ENCODE data around the gene FGF11.

DNA sequence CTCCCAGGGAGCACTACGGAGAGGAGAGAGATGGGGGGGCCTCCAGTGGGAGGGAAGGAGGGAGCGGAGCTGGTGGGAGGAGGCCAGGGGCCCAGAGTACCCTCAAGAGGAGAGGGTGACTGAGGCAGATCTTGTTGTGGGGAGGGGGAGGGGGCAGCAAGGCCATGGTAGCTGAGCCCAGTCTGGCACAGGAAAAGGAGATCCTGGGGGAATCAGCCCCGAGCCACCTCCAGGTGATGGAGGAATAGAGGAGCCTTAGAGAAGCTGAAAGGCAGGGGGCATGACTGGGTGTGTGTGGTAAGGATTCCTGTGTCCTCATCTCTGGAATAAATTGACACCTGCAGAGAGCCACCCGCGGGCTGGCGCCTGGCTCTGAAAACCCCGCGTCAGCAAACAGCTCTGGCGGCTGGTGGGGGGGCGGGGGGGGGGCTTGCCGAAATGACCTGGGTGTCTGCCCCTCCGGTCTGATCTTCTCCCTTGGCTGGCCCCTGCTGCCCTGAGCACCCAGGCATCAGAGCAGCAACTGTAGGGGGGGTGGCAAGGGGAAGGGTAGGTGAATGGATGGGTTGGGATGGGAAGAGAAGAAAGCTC, 33.0 kb upstream of the FGF11 start:
- TF ChIP-seq, protein P1, sequence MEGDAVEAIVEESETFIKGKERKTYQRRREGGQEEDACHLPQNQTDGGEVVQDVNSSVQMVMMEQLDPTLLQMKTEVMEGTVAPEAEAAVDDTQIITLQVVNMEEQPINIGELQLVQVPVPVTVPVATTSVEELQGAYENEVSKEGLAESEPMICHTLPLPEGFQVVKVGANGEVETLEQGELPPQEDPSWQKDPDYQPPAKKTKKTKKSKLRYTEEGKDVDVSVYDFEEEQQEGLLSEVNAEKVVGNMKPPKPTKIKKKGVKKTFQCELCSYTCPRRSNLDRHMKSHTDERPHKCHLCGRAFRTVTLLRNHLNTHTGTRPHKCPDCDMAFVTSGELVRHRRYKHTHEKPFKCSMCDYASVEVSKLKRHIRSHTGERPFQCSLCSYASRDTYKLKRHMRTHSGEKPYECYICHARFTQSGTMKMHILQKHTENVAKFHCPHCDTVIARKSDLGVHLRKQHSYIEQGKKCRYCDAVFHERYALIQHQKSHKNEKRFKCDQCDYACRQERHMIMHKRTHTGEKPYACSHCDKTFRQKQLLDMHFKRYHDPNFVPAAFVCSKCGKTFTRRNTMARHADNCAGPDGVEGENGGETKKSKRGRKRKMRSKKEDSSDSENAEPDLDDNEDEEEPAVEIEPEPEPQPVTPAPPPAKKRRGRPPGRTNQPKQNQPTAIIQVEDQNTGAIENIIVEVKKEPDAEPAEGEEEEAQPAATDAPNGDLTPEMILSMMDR (IDR thresholded peaks at IDR 0.05) = no peak
- no peak for TF ChIP-seq POLR2AphosphoS5 (IDR thresholded peaks at IDR 0.05)
